Kidney (tissue), 14 donors: ENCODE measurements around the gene NTNG1. TPM values are rescaled to one million over a fixed set of nuclear protein-coding genes. Genes with fewer than 3 reads are reported as not detected.

Experiments
- DNase-seq, 5 donors: peaks; one replicate each; pipeline ENCODE4 v3.0.0-alpha.2; 2013 to 2020
- FAIRE-seq: peaks from 2 replicates; lab custom pipeline; 2012; peaks lifted over from hg19 to GRCh38; lab: Jason Lieb, UNC
- H3K27ac ChIP-seq, 2 donors: one replicate each; pipeline ENCODE4 v1.7.0; 2013; ENCODE audit warnings: low read depth in 2 of 2, low read length in 2 of 2, inconsistent platforms in 1 of 2
- H3K27me3 ChIP-seq: one replicate; pipeline ENCODE4 v1.7.1; 2013; ENCODE audit warnings: low read length, inconsistent platforms; ENCODE audit not compliant: control insufficient read depth, insufficient read depth
- H3K36me3 ChIP-seq, 3 donors: one replicate each; pipeline versions ENCODE4 v1.7.0 to v1.7.1; 2013; ENCODE audit warnings: low read length in 3 of 3, control low read depth in 1 of 3, inconsistent platforms in 1 of 3; ENCODE audit not compliant: insufficient read depth in 3 of 3, control insufficient read depth in 2 of 3
- H3K4me1 ChIP-seq, 3 donors: one replicate each; pipeline versions ENCODE4 v1.7.0 to v1.7.1; 2013; ENCODE audit warnings: low read length in 3 of 3, inconsistent platforms in 1 of 3, low read depth in 1 of 3; ENCODE audit not compliant: control insufficient read depth in 2 of 3, insufficient read depth in 2 of 3
- H3K4me3 ChIP-seq, 3 donors: one replicate each; pipeline versions ENCODE4 v1.7.0 to v1.8.1; 2013; ENCODE audit warnings: low read length in 3 of 3, control low read depth in 1 of 3, inconsistent platforms in 1 of 3
- H3K9ac ChIP-seq, 3 donors: one replicate each; pipeline versions ENCODE4 v1.7.0 to v1.7.1; 2013; ENCODE audit warnings: low read length in 3 of 3, control low read depth in 1 of 3, inconsistent platforms in 1 of 3
- H3K9me3 ChIP-seq, 3 donors: one replicate each; pipeline versions ENCODE4 v1.7.0 to v1.7.1; 2013; ENCODE audit warnings: low read length in 3 of 3, control low read depth in 1 of 3, inconsistent platforms in 1 of 3; ENCODE audit not compliant: control insufficient read depth in 2 of 3, insufficient read depth in 1 of 3
- intact Hi-C: fragments of 100-400 bp; cut with DNase I; formaldehyde crosslinking; loops from one replicate; pipeline ENCODE4 v1.11.1; 2022
- polyA plus RNA-seq: library from polyadenylated mRNA; stranded (reverse); fragments of 350-450 nt; fragmentation: Illumina TruSeq; extraction: RNeasy Lipid Tissue Mini Kit (QIAGEN cat#74804); gene quantifications from one replicate; pipeline ENCODE4 v1.2.3, GENCODE V29; 2014; ENCODE audit warnings: low read depth, low replicate concordance; ENCODE audit not compliant: insufficient read depth
- total RNA-seq: library from RNA; stranded (reverse); fragmentation: NEBNext Ultra II Directional; extraction: Animal tissue kit (Norgen Biotek cat#: 25700); gene quantifications from one replicate; pipeline ENCODE4 v1.2.1, GENCODE V29; 2021
- TF ChIP-seq, protein P1 (sequence below): IDR thresholded peaks from 3 replicates; pipeline ENCODE4 v1.5.1; 2012; ENCODE audit warnings: mild to moderate bottlenecking, moderate library complexity, borderline replicate concordance; ENCODE audit not compliant: insufficient read depth; ENCODE audit errors: extremely low read depth
- donor health status: control.
- donor health status: control.
- donor health status: control.
- donor health status: control.
- donor health status: control.
- donor health status: DM: yes; HTN: yes; CAD: no.
- donor health status: Normal renal cell carcinoma (clear cell type).

NTNG1 gene
- total and polyA plus RNA-seq, 2 donors from 2014 or later, result 2.8 to 7.7 TPM

DNA sequence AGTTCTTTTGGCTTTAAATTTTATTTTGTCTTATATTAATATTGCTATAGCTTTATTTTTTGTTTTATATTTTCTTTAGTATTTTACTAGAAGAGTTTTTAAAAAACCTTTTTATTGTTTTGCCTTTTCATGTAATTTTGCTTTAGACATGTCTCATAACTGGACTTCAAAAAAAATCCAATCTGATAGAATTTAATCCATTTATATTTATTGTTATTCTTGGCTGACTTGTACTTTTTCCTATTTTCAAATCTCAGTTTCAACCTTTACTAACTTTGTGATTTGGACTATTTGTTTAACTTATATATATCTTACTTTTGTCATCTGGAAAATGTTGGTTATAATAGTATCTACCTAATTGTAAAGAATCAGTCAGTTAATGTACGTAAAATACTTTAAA is 61.2 kb downstream of the NTNG1 start:
- H3K4me1 ChIP-seq, result no peaks in the 10 kb centered on the region
- FAIRE-seq (no peak), DNase-seq (no peak)
- peaks cover 0 to 3% (median 0%) of the 10 kb centered on the region in 3 donors for H3K9me3 ChIP-seq
- H3K9ac ChIP-seq, result no peak overlapping the region
- H3K4me3 ChIP-seq, result no peak overlapping the region
- no peak overlapping the region for H3K27ac ChIP-seq
- intact Hi-C loops, result no loop called here
- H3K36me3 ChIP-seq, result no peaks in the 10 kb centered on the region
- no peaks in the 10 kb centered on the region for H3K27me3 ChIP-seq
- TF ChIP-seq, protein P1, sequence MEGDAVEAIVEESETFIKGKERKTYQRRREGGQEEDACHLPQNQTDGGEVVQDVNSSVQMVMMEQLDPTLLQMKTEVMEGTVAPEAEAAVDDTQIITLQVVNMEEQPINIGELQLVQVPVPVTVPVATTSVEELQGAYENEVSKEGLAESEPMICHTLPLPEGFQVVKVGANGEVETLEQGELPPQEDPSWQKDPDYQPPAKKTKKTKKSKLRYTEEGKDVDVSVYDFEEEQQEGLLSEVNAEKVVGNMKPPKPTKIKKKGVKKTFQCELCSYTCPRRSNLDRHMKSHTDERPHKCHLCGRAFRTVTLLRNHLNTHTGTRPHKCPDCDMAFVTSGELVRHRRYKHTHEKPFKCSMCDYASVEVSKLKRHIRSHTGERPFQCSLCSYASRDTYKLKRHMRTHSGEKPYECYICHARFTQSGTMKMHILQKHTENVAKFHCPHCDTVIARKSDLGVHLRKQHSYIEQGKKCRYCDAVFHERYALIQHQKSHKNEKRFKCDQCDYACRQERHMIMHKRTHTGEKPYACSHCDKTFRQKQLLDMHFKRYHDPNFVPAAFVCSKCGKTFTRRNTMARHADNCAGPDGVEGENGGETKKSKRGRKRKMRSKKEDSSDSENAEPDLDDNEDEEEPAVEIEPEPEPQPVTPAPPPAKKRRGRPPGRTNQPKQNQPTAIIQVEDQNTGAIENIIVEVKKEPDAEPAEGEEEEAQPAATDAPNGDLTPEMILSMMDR, result no peak

DNA sequence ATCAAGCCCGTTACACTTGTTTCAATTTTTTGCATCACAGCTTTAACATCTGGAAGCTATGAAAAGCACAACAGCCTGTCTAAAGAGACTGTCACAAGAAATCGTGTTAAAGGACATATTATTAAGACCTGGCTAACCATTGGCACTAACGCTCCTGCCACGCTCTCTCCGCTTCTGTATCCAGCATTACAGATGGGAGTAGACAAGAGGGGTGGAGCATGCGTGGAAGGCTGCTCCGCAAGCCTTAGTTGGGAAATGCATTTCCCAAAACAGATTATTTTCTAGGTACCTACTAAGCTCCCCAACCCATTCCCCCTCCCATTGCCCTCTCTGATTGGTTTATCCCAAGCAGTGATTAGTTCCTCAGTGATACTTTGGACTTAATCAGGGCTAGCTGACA is 72.4 kb downstream of the NTNG1 start:
- Histone ChIP-seq H3K9ac (no peak overlapping the region), H3K9me3 (peaks cover 0 to under 1% (median 0%) of the 10 kb centered on the region in 3 donors), H3K36me3 (no peaks in the 10 kb centered on the region), H3K4me3 (no peak overlapping the region), H3K27me3 (no peaks in the 10 kb centered on the region), H3K27ac (no peak overlapping the region), H3K4me1 (no peaks in the 10 kb centered on the region)
- DNase-seq, result no peak
- TF ChIP-seq, protein P1, result no peak
- FAIRE-seq, result no peak
- intact Hi-C loops, result no loop called here

DNA sequence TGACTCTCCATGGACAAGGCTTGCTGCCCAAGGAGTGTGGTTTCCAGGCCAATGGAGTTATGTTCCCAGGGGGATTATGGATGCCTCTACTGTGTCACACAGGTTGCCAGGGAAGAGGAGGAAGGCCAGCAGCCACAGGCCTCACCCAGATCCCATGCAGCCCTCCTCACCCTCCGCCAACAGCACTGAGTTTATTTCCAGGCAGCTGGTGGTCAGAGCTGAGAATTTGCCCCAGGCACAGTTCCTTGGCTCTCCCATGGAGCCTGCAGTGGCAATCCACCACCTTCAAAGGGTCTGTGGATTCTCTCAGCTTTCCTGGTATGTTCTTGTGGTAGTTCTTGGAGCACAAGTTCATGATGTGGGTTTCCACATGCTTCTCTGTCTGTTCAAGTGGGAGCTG is 79.2 kb downstream of the NTNG1 start:
- Histone ChIP-seq H3K9ac (no peak overlapping the region), H3K4me3 (no peak overlapping the region), H3K36me3 (no peaks in the 10 kb centered on the region), H3K27ac (no peak overlapping the region), H3K27me3 (no peaks in the 10 kb centered on the region), H3K4me1 (no peaks in the 10 kb centered on the region), H3K9me3 (peaks cover 0 to 3% (median 0%) of the 10 kb centered on the region in 3 donors)
- intact Hi-C loops, result no loop called here
- DNase-seq (no peak), FAIRE-seq (no peak)
- TF ChIP-seq, protein P1, result no peak

DNA sequence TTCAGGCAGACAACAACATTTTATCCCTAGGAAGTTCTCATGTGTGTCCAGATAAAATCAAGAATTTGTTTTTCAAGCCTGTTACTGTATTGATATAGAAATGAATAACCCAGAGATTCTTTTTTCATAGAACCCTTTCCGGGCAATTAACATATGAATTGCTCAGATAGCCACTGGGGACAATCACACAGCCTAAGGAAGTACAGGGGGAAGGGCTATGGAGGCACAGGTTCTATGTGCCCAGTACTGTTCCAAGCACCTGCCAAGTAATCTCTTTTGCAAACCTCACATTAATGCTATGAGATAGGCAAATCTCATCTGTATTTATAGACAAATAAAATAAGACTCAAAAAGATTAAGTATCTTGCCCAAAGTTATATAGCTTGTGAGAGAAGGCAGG is 84.9 kb downstream of the NTNG1 start:
- FAIRE-seq, result no peak
- Histone ChIP-seq H3K4me3 (no peak overlapping the region), H3K4me1 (no peaks in the 10 kb centered on the region), H3K36me3 (no peaks in the 10 kb centered on the region), H3K27ac (no peak overlapping the region), H3K9ac (no peak overlapping the region), H3K9me3 (no peaks in the 10 kb centered on the region), H3K27me3 (no peaks in the 10 kb centered on the region)
- DNase-seq, result no peak
- TF ChIP-seq, protein P1, result no peak
- intact Hi-C loops, result no loop called here
